Uterus (tissue), 4 donors: ENCODE results near the gene CCDC102B. TPM values are rescaled to one million over a fixed set of nuclear protein-coding genes. Genes with fewer than 3 reads are reported as not detected.

Experiments
- DNase-seq, 2 donors: peaks; one replicate each; pipeline ENCODE4 v3.0.0-alpha.2; 2019 to 2020
- H3K27ac ChIP-seq, 2 donors: fragments of 200-600 bp; sonication (generic); 1 replicate in 1 of 2; 2 replicates in 1 of 2; pipeline ENCODE4 v1.5.1; 2016 to 2018
- H3K27me3 ChIP-seq, 2 donors: fragments of 200-600 bp; sonication (generic); one replicate each; pipeline ENCODE4 v1.5.1; 2018 to 2019; ENCODE audit warnings: control low read depth in 1 of 2
- H3K36me3 ChIP-seq, 2 donors: fragments of 200-600 bp; sonication (generic); one replicate each; pipeline ENCODE4 v1.5.1; 2019; ENCODE audit warnings: control low read depth in 1 of 2
- H3K4me1 ChIP-seq, 2 donors: fragments of 200-600 bp; sonication (generic); one replicate each; pipeline ENCODE4 v1.5.1; 2018 to 2019; ENCODE audit warnings: control low read depth in 1 of 2
- H3K4me3 ChIP-seq, 2 donors: fragments of 200-600 bp; sonication (generic); 1 replicate in 1 of 2; 2 replicates in 1 of 2; pipeline ENCODE4 v1.5.1; 2018 to 2019; ENCODE audit warnings: mild to moderate bottlenecking in 1 of 2
- H3K9me3 ChIP-seq, 2 donors: fragments of 200-600 bp; sonication (generic); one replicate each; pipeline ENCODE4 v1.5.1; 2019; ENCODE audit warnings: control low read depth in 1 of 2
- POLR2A ChIP-seq, 2 donors: fragments of 450-650 bp; IDR thresholded peaks; one replicate each; pipeline ENCODE4 v1.6.1; 2016; ENCODE audit warnings: antibody characterized with exemption in 2 of 2, mild to moderate bottlenecking in 1 of 2, moderate library complexity in 1 of 2
- intact Hi-C: fragments of 100-400 bp; cut with DNase I; formaldehyde crosslinking; loops from one replicate; pipeline ENCODE4 v1.15.1; 2023; ENCODE audit warnings: low total_unique reads
- total RNA-seq, 4 donors: library from RNA; depleted of rRNA in 3 of 4; stranded (reverse); fragments of >200 nt in 3 of 4; gene quantifications; one replicate each; pipeline versions ENCODE4 v1.1.0 to v1.2.4, GENCODE V29; 2014 to 2023
- TF ChIP-seq, protein P1 (sequence below), 4 experiments: fragments of 200-600 bp in 2 of 4; fragments of 450-650 bp in 2 of 4; sonication (generic) in 2 of 4; IDR thresholded peaks; one replicate each; pipeline ENCODE4 v1.5.1; 2016 to 2019; ENCODE audit warnings: antibody characterized with exemption in 4 of 4, mild to moderate bottlenecking in 2 of 4, moderate library complexity in 1 of 4
- donor health status: DM: yes; HTN: yes; CAD: no.

Gene CCDC102B
- total RNA-seq, 4 donors from 2014 or later = 0.77 to 39.7 (median 3.2) TPM; not detected in 1

DNA sequence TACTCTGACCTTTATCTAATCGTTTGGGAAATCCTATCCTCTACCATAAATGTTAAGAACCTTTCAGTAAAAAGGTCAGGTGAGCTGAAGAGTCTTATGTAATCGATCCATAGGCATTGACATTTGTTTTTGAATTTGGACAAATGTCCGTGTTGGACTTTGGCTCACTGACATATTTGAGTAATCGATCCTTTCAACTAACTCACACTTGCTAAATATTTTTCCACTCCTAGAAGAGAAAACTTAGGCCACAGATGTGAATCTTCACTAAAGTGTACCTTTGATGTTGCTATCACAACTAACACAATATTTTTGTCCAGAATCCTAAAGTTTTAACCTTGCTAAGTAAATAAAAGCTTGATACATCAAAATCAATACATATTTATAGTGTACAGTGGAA lies 89.5 kb downstream of the CCDC102B start:
- no peaks in the 10 kb centered on the region for H3K4me1 ChIP-seq
- no peaks in the 10 kb centered on the region for H3K36me3 ChIP-seq
- intact Hi-C loops = no loop called here
- H3K27ac ChIP-seq = no peak overlapping the region
- no peak for DNase-seq
- no peaks in the 10 kb centered on the region for H3K9me3 ChIP-seq
- TF ChIP-seq POLR2A (IDR thresholded peaks at IDR 0.05) = no peak
- TF ChIP-seq, protein P1, sequence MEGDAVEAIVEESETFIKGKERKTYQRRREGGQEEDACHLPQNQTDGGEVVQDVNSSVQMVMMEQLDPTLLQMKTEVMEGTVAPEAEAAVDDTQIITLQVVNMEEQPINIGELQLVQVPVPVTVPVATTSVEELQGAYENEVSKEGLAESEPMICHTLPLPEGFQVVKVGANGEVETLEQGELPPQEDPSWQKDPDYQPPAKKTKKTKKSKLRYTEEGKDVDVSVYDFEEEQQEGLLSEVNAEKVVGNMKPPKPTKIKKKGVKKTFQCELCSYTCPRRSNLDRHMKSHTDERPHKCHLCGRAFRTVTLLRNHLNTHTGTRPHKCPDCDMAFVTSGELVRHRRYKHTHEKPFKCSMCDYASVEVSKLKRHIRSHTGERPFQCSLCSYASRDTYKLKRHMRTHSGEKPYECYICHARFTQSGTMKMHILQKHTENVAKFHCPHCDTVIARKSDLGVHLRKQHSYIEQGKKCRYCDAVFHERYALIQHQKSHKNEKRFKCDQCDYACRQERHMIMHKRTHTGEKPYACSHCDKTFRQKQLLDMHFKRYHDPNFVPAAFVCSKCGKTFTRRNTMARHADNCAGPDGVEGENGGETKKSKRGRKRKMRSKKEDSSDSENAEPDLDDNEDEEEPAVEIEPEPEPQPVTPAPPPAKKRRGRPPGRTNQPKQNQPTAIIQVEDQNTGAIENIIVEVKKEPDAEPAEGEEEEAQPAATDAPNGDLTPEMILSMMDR (IDR thresholded peaks at IDR 0.05) = no peak
- no peak overlapping the region for H3K4me3 ChIP-seq
- H3K27me3 ChIP-seq = no peaks in the 10 kb centered on the region

DNA sequence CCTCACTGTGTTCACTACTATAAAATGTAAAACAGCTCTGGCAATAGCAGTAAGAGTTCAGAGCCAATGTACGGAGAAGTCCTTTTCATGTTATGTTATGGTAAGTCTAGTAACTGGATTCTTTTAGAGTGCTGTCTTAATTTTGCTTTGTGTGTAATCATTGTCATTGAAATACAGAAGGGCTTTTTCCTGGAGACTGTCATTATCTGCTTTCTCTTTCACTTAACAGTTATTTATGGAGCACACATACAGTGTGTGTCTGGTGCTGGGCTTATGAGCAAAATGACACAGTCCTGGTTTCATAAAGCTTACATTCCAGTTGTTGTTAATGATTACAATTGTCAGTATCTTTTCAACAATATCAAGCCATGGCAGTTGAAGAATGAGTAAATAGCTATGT lies 95.5 kb downstream of the CCDC102B start:
- H3K4me3 ChIP-seq = no peak overlapping the region
- DNase-seq = no peak
- no peaks in the 10 kb centered on the region for H3K36me3 ChIP-seq
- H3K9me3 ChIP-seq = no peaks in the 10 kb centered on the region
- no peak overlapping the region for H3K27ac ChIP-seq
- no peak for TF ChIP-seq POLR2A (IDR thresholded peaks at IDR 0.05)
- TF ChIP-seq, protein P1 (IDR thresholded peaks at IDR 0.05) = no peak
- no peaks in the 10 kb centered on the region for H3K4me1 ChIP-seq
- intact Hi-C loops = no loop called here
- no peaks in the 10 kb centered on the region for H3K27me3 ChIP-seq

DNA sequence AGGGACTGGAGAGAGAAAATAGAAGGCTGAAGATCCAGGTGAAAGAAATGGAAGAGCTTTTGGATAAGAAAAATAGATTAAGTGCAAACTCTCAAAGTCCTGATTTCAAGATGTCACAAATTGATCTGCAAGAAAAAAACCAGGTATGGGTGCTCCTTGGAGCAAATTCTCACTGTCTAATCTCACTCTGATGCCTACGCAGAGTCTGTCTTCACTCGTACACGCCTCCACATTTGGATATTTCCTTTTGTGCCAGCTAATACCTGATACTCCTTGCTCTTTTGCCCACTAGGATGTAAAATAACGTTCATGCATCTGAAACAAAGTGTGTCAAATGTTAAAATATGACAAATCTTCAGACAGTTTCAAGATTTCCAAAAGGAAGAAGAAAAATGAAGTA lies 99.4 kb downstream of the CCDC102B start:
- H3K4me1 ChIP-seq = no peaks in the 10 kb centered on the region
- no peak for DNase-seq
- no peaks in the 10 kb centered on the region for H3K9me3 ChIP-seq
- no peaks in the 10 kb centered on the region for H3K36me3 ChIP-seq
- H3K27me3 ChIP-seq = no peaks in the 10 kb centered on the region
- intact Hi-C loops = no loop called here
- no peak overlapping the region for H3K4me3 ChIP-seq
- no peak overlapping the region for H3K27ac ChIP-seq
- TF ChIP-seq POLR2A (IDR thresholded peaks at IDR 0.05) = no peak
- TF ChIP-seq, protein P1 (IDR thresholded peaks at IDR 0.05) = no peak

DNA sequence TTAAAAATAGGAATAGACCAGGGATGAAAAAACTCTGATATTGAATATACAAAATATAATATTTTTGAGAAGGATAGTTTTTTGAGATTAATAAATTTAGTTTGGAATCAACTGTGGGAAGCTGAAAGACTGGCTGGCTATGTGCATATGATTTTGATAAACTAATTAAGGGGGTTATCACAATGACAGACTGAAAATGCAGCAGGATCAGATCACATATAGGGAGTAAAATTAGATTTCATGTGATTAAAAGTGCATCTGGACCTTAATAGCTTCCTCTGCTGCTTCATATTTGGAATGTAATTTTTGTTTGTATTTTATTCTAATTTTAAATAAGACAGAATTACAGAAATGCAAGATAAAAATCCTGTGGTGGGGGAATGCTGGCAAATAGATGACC lies 111.7 kb downstream of the CCDC102B start:
- DNase-seq = no peak
- H3K9me3 ChIP-seq = no peaks in the 10 kb centered on the region
- no peak overlapping the region for H3K4me3 ChIP-seq
- H3K36me3 ChIP-seq = no peaks in the 10 kb centered on the region
- no peaks in the 10 kb centered on the region for H3K27me3 ChIP-seq
- TF ChIP-seq, protein P1 (IDR thresholded peaks at IDR 0.05) = no peak
- TF ChIP-seq POLR2A (IDR thresholded peaks at IDR 0.05) = no peak
- intact Hi-C loops = no loop called here
- H3K4me1 ChIP-seq = no peaks in the 10 kb centered on the region
- no peak overlapping the region for H3K27ac ChIP-seq

DNA sequence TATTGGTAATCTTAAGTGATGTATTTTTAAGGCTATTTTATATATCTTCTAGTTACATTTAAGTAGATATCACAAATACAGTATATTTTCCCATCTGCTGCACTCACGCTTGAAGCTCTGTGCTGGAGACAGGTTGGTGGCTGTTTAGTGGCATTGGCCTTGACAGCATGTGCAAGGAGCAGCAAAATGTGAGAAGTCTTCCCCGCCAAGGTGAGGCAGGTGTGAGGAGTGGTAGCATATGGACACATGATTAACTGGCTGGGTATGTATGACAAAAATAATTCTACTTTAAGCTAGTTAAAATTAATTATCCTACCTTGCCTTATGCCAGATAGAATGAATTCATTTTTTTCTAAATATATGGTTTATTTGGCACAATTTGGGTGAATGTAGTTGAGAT lies 117.2 kb downstream of the CCDC102B start:
- Histone ChIP-seq H3K27me3 (no peaks in the 10 kb centered on the region), H3K36me3 (no peaks in the 10 kb centered on the region), H3K4me3 (no peak overlapping the region), H3K4me1 (no peaks in the 10 kb centered on the region), H3K9me3 (no peaks in the 10 kb centered on the region), H3K27ac (no peak overlapping the region)
- no peak for DNase-seq
- no peak for TF ChIP-seq POLR2A (IDR thresholded peaks at IDR 0.05)
- TF ChIP-seq, protein P1 (IDR thresholded peaks at IDR 0.05) = no peak
- intact Hi-C loops = no loop called here
